Lung (tissue), 12 donors: ENCODE measurements around the gene FILIP1L. TPM values are rescaled to one million over a fixed set of nuclear protein-coding genes. Genes with fewer than 3 reads are reported as not detected.

Experiments used
- ATAC-seq: fragments of 200-7000 bp; cut with Tn5 transposase; one replicate; pipeline ENCODE4 v1.9.1; 2020; ENCODE audit warnings: moderate number of reproducible peaks; ENCODE audit not compliant: insufficient read depth, low FRiP score
- DNase-seq, 3 donors: peaks; one replicate each; pipeline ENCODE4 v3.0.0-alpha.2; 2013 to 2017
- H3K27ac ChIP-seq, 2 donors: one replicate each; pipeline ENCODE4 v1.5.1; 2013; ENCODE audit warnings: mild to moderate bottlenecking in 2 of 2, moderate library complexity in 2 of 2, control low read depth in 1 of 2, inconsistent platforms in 1 of 2, low read depth in 1 of 2, low read length in 1 of 2
- H3K27me3 ChIP-seq, 3 donors: one replicate each; pipeline ENCODE4 v1.5.1; 2013; ENCODE audit warnings: low read length in 2 of 3; ENCODE audit not compliant: control insufficient read depth in 3 of 3, insufficient read depth in 3 of 3
- H3K36me3 ChIP-seq, 4 donors: one replicate each; pipeline ENCODE4 v1.5.1; 2013; ENCODE audit warnings: low read length in 4 of 4, mild to moderate bottlenecking in 1 of 4, moderate library complexity in 1 of 4; ENCODE audit not compliant: control insufficient read depth in 4 of 4, insufficient read depth in 4 of 4
- H3K4me1 ChIP-seq, 5 donors: one replicate each; pipeline ENCODE4 v1.5.1; 2013; ENCODE audit warnings: low read length in 5 of 5, mild to moderate bottlenecking in 2 of 5, moderate library complexity in 1 of 5; ENCODE audit not compliant: control insufficient read depth in 5 of 5, insufficient read depth in 5 of 5
- H3K4me3 ChIP-seq: one replicate; pipeline ENCODE4 v1.5.1; 2013; ENCODE audit warnings: mild to moderate bottlenecking, control low read depth, moderate library complexity
- H3K9ac ChIP-seq, 2 donors: one replicate each; pipeline ENCODE4 v1.5.1; 2013; ENCODE audit warnings: low read length in 2 of 2, control low read depth in 1 of 2; ENCODE audit not compliant: insufficient read depth in 1 of 2
- H3K9me3 ChIP-seq, 4 donors: one replicate each; pipeline ENCODE4 v1.5.1; 2013; ENCODE audit warnings: low read length in 3 of 4, mild to moderate bottlenecking in 1 of 4, moderate library complexity in 1 of 4; ENCODE audit not compliant: control insufficient read depth in 4 of 4, insufficient read depth in 3 of 4
- CTCF ChIP-seq: IDR thresholded peaks from 2 replicates; pipeline ENCODE4 v1.5.1; 2012; ENCODE audit warnings: mild to moderate bottlenecking; ENCODE audit errors: control extremely low read depth, extremely low read depth
- WGBS, 2 donors: extraction: QIAGEN DNeasy Blood & Tissue Kit; methylation state at CpG; one replicate each; pipeline ENCODE4 v1.1.7; 2013; 5-methylcytosine and 5-hydroxymethylcytosine counted together
- polyA plus RNA-seq, 2 donors: library from polyadenylated mRNA; stranded (reverse); fragments of 200-250 nt; gene quantifications; one replicate each; pipeline ENCODE4 v1.2.1, GENCODE V29; 2013
- total RNA-seq, 2 donors: library from RNA; depleted of rRNA in 1 of 2; stranded (reverse); fragments of >200 nt in 1 of 2; gene quantifications; one replicate each; pipeline ENCODE4 v1.2.1, GENCODE V29; 2014 to 2021
- donor health status: control.
- donor health status: control.
- donor health status: Bipolar disorder and iron deficiency.
- donor health status: healthy.
- donor health status: DM: yes; HTN: yes; CAD: no.

Gene FILIP1L
- total and polyA plus RNA-seq, 4 donors: 8.3 to 27.8 (median 22.5) TPM

- Histone ChIP-seq H3K27ac (no peak overlapping the region), H3K27me3 (no peaks in the 10 kb centered on the region), H3K9ac (no peak overlapping the region), H3K36me3 (no peaks in the 10 kb centered on the region), H3K4me3 (no peak overlapping the region), H3K9me3 (no peaks in the 10 kb centered on the region), H3K4me1 (peaks cover 0 to 13% (median 0%) of the 10 kb centered on the region in 5 donors)
- WGBS, 2 donors: 78 to 91% methylated on average over 4 of the region's 4 CpGs
- no peak for DNase-seq
- no peak for ATAC-seq
- TF ChIP-seq CTCF: no peak
Observed at GRCh38 chr3:100117093-100117492, 2.8 kb upstream of the FILIP1L start.

GRCh38 chr3:100113723-100114412, 433 bp downstream of the FILIP1L start:
- TF ChIP-seq CTCF: no peak
- Histone ChIP-seq H3K27ac (no peak overlapping the region), H3K9me3 (no peaks in the 10 kb centered on the region), H3K9ac (no peak overlapping the region), H3K4me1 (peaks cover 0 to 6% (median 0%) of the 10 kb centered on the region in 5 donors), H3K36me3 (no peaks in the 10 kb centered on the region), H3K4me3 (no peak overlapping the region), H3K27me3 (no peaks in the 10 kb centered on the region)
- ATAC-seq (no peak), DNase-seq (no peak)
- 87 to 93% methylated on average over 7 of the region's 7 CpGs for WGBS, 2 donors

- Histone ChIP-seq H3K4me1 (peaks cover 0 to 12% (median 6%) of the 10 kb centered on the region in 5 donors), H3K4me3 (no peak overlapping the region), H3K36me3 (no peaks in the 10 kb centered on the region), H3K27ac (no peak overlapping the region), H3K27me3 (no peaks in the 10 kb centered on the region), H3K9me3 (no peaks in the 10 kb centered on the region), H3K9ac (no peak overlapping the region)
- ATAC-seq: no peak
- no peak for TF ChIP-seq CTCF
- 95 to 100% methylated on average over 1 of the region's 1 CpG for WGBS, 2 donors
- no peak for DNase-seq
Observed at GRCh38 chr3:100111728-100112127, 2.6 kb downstream of the FILIP1L start.

GRCh38 chr3:100110162-100110561, 4.1 kb downstream of the FILIP1L start:
- Histone ChIP-seq H3K4me1 (peaks cover 0 to 21% (median 13%) of the 10 kb centered on the region in 5 donors), H3K36me3 (no peaks in the 10 kb centered on the region), H3K27me3 (no peaks in the 10 kb centered on the region), H3K27ac (no peak overlapping the region), H3K4me3 (no peak overlapping the region), H3K9me3 (no peaks in the 10 kb centered on the region), H3K9ac (no peak overlapping the region)
- ATAC-seq (no peak), DNase-seq (no peak)
- TF ChIP-seq CTCF: no peak
- 89 to 90% methylated on average over 1 of the region's 1 CpG for WGBS, 2 donors
